Body of pancreas (tissue), 4 donors: Measurements from ENCODE around the gene ZSCAN22.

ENCODE experiments used
- CTCF ChIP-seq, 7 experiments: fragments of 450-650 bp in 4 of 7; fragments of 200-600 bp in 3 of 7; sonication (generic) in 3 of 7; IDR thresholded peaks; one replicate each; pipeline ENCODE4 v1.5.1; 2016 to 2019; ENCODE audit warnings: antibody characterized with exemption in 7 of 7
- POLR2A ChIP-seq, 3 donors: fragments of 450-650 bp; IDR thresholded peaks; one replicate each; pipeline ENCODE4 v1.6.1; 2016; ENCODE audit warnings: antibody characterized with exemption in 3 of 3, mild to moderate bottlenecking in 2 of 3

DNA sequence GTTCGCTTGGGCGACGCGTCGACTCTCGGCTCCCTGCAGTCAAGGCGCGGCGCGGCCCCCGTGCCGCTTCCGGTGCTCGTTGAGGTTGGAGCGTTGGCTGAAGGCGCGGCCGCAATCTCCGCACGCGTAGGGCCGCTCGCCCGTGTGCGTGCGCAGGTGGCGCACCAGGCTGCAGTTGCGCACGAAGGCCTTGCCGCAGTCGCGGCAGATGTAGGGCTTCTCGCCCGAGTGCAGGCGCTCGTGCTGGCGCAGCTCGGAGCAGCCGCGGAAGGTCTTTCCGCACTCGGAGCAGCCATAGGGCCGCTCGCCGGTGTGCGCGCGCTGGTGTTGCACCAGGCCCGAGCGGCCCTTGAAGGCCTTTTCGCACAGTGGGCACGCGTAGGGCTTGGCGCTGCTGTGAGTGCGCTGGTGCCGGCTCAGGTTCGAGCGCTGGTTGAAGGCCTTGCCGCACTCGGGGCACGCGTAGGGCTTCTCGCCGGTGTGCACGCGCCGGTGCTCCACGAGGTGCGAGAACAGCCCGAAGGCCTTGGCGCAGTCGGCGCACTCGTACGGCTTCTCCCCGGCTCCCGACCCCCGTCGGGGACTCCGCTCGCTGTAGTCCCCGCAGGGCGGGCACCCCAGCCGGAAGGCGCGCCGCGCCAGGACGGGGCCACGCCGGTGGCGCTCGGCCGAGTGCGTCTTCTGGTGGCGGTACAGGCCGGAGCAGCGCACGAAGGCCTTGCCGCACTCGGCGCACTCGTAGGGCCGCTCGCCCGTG lies 41.1 kb downstream of the ZSCAN22 start:
- no peak for TF ChIP-seq CTCF (IDR thresholded peaks at IDR 0.05)
- TF ChIP-seq POLR2A (IDR thresholded peaks at IDR 0.05): no peak
